T-helper 22 cell (primary cell): Measurements from ENCODE around the gene TCHH.

Experiments
- DNase-seq: peaks from one replicate; pipeline ENCODE4 v3.0.0-alpha.2; 2020; ENCODE audit warnings: low read depth

Gene TCHH

DNA sequence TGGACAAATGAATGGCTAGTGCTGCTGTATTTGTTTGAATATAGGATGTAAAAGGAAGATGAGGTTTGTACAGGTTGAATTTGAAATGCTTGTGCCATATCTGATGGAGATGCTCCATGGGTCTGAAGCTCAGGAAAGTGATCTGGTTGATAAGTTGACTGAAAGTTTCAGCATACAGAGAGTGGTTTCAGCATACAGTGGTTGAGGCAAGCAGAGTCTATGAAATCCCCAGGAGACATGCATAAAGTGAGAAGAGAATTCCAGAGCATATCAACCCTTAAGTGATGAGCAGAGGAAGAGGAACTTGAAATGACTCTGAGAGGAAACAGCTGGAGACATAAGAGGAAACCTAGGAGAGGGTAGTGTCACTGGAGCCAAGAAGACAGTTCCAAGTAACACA, 48.1 kb downstream of the TCHH start:
- no peak for DNase-seq

DNA sequence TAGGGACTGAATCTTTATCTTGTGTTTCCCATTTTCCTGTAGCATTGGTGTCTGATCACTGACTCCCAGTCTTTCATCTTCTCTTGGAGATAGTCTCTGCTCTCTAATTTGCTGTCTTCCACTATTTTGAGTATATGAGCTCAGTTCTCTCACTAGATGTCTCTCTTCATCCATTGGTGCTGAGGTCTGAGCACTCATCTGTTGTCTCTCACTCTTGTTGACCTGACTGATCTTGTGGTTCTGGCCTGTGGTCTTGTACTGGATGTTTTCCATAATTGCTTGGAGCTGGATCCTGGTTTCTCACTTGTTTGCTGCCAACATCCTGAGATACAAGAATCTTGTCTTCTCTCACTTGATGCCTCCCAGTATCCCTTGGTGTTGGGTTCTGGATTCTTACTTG, 53.3 kb downstream of the TCHH start:
- no peak for DNase-seq
